Fibroblast of skin of abdomen (primary cell): ENCODE data around the gene FGD3.

Experiments
- DNase-seq: peaks from one replicate; pipeline ENCODE4 v3.0.0-alpha.2; 2013

Gene FGD3

DNA sequence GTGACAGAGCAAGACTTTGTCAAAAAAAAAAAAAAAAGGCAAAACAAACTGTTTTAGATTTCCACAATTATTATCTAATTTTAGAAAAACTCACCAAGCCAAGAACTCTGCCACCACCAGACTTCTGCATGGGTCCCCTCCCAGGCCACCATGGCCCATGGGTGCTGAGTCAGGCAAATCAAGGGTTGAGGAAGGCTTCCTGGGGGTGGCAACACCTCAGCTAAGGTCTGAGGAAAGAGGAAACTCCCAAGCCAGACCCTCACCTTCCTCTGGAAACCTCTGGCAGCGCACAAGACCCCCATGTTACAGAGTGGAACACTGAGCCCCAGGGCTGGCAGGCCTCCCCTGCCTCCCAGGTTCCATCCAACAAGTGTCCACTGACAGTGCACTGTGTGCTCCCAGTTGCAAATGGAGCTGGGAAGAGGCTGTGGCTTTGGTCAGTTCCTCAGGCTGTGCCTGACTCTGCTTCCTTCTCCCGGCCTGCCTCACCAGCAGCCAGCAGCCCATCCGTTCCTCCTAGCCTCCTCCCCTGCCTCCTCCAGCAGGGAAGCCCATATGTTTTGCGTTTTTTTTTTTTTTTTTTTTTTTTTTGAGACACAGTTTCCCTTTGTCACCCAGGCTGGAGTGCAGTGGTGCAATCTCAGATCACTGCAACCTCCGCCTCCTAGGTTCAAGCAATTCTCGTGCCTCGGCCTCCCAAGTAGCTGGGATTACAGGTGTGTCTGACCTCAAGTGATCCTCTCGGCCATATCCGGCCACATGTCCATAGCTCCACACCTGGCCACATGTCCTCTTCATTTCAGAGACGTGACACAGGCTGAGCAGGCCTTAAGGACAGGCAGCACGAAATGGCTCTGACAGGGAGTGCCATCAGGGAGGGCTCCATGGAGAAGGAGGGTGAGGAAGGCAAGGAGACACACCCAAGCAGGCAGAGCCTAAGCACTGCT, 107.7 kb downstream of the FGD3 start:
- no peak for DNase-seq

- DNase-seq = no peak
Observed at GRCh38 chr9:93057042-93057702, 109.8 kb downstream of the FGD3 start.

GRCh38 chr9:93057703-93058354, 110.5 kb downstream of the FGD3 start:
- no peak for DNase-seq

GRCh38 chr9:93058355-93059010, 111.2 kb downstream of the FGD3 start, which contains the start of gene SUSD3:
Gene SUSD3 (plus strand): TSS chr9:93058701. CDS start chr9:93058743, 42 bp downstream.
- DNase-seq = peak; percentile 20

GRCh38 chr9:93059011-93059714, 111.8 kb downstream of the FGD3 start:
- no peak for DNase-seq

DNA sequence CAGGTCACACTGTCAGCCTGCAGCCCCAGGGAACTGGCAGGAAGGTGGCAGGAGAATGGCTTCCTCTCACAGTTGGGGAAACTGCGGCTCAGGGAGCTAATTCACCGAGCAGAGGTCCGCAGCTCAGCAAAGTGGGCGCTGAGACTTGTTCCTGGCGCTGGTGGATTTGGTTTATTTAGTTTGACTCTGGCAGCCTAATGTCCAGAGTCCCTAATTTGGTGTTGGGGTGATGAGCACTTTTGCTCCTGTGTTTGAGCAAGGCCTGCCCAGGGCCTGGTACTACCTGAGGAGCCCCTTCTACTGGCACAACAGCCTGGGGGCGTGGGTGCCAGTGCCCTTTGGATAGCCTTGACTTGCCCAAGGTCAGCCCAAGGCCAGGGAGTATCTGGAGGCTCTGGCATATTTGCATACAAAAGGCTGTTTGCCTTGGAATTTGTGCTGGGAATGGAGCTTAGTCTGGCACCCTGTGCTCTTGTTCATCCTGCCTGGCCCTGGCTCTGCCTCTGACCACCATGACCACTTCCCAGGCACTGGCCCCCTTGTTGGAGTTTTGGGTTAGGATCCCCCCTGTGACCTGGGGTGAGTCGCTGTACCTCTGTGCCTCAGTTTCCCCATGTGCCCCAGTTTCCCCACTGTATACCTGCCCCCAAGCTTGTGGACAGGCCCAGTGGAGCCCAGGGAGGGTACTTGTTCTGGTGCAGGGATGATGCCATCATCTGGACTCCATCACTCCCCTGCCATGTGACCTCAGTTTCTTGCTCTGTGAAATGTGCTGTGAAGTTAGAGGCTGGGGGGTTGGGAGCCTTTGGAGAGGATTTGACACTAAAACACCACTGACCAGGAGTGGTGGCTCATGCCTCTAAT, 112.6 kb downstream of the FGD3 start:
- DNase-seq = no peak

- DNase-seq = peak; percentile 60
Observed at GRCh38 chr9:93060746-93061259, 113.5 kb downstream of the FGD3 start.

- DNase-seq = no peak
Observed at GRCh38 chr9:93061260-93061751, 114.0 kb downstream of the FGD3 start.

GRCh38 chr9:93061791-93062763, 114.8 kb downstream of the FGD3 start:
- DNase-seq = no peak

GRCh38 chr9:93064392-93065134, 117.2 kb downstream of the FGD3 start:
- DNase-seq = no peak

DNA sequence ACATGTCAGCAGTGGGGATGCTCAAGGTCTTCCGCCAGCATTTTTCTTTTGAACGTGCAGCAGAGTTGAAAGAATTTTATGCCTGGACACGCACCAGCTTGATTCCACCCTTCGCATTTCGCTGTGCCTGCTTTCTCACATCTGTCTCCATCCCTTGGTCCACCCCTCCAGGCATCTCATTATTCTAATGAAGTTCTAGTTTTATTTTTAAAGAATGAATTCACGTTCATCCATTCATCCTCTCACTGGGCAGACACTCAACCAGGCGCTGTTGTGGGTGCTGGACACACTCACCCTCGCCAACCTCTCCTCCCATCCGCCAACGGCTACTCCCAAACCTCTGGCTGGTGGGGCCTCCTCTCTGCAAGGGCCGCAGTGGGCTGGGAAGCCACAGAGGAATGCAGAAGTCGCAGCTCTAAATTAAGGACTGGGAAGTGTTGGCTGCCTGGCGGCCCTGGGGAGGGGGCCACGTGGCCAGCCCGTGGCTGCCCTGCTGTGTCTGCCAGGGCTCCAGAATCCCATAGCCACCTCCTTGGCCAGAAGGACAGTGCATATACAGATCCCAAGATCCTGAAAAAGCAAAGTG, 117.9 kb downstream of the FGD3 start:
- DNase-seq = no peak

DNA sequence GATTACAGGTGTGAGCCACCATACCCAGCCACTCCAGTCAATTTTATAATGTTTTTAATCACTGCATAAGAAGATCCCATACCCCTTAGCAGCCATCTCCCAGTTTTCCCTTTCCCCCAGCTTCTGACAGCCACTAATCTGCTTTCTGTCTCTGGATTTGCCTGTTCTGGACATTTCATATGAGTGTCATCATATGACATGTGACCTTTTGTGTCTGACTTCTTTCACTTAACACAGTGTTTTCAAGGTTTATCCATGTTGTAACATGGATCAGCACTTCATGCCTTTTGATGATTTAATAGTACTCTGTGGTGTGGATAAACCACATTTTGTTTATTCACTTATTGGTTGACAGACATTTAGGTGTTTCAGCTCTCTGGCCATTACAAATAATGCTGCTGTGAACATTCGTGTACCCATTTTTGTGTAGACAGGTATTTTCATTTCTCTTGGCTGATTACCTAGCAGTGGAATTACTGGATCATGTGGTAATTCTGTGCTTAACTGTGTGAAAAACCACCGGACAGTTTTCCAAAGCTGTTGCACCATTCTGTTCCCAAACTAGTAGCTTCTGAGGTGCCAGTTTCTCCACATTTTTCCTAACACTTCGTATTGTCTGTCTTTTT, 119.8 kb downstream of the FGD3 start:
- DNase-seq = no peak

- DNase-seq = no peak
Observed at GRCh38 chr9:93068956-93069355, 121.6 kb downstream of the FGD3 start.

GRCh38 chr9:93071464-93071863, 124.1 kb downstream of the FGD3 start:
- no peak for DNase-seq

DNA sequence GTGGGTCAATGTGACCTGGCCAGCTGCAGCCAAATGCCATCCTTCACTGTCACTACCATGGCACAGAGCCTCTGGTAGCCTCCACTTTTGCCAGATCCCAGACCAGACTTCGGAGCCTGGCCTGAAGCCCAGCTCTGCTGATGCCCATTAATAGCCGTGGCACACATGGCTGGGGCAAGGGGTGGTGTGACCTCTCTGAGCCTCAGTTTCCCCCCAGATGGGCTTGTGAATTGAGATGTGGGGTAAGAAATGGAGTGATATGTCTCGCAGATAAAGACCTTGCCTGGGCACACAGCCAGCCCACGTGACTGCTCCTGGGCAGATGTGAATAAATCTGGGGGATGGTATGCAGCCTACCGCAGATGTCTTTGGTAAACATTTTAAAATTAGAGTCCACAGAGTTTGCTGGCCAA, 125.1 kb downstream of the FGD3 start:
- DNase-seq = peak; percentile 44

- DNase-seq = no peak
Observed at GRCh38 chr9:93076101-93076791, 128.9 kb downstream of the FGD3 start.

GRCh38 chr9:93076792-93077128, 129.4 kb downstream of the FGD3 start:
- DNase-seq = no peak
